NCI-H226 (cell line): ENCODE measurements around the gene WFIKKN1.
"Not testable (repeated sequence)": the region's sequence is repeated elsewhere in the genome, so short reads cannot be mapped to it uniquely, and the experiment has no call there.

ENCODE experiments used
- DNase-seq: peaks from one replicate; pipeline ENCODE4 v3.0.0-alpha.2; 2015

WFIKKN1 gene

DNA sequence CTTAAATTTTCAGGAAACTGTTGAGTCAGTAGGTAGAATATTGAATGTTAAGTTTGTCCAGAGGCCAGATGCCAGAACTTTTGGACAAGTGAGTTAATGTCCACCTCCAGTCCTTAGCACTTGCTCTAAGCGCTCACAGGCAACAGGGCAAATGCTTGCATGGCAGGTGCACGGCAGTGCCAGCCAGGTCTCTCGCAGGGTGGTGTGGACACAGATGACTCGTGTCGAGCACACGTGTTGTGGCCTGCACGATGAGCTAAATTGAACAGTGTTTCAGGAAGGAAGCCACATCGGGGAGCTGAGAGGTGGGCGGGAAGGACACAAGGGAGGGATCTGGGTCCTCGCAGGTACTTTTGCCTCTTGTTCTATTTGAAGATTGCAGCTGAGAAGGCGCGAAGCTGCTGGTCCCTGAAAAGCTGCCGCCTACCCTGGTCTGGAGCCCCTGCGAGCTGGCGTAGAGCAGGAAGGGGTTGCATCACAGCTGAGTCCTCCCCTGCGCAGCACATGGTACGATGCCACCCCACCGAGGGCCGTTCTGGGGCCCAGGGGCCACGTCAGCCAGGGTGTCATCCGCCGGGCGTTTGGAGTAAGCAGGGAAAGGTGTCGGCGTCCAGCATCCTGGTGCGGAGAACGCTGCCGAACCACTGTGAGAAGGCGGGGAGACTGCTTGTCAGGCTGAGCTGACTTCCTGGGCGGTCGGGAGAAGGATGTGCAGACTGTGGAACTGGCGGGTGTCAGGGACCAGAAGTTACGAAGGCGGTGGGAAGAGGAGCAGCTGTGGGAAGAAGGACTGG is 34.6 kb upstream of the WFIKKN1 start:
- no peak for DNase-seq

DNA sequence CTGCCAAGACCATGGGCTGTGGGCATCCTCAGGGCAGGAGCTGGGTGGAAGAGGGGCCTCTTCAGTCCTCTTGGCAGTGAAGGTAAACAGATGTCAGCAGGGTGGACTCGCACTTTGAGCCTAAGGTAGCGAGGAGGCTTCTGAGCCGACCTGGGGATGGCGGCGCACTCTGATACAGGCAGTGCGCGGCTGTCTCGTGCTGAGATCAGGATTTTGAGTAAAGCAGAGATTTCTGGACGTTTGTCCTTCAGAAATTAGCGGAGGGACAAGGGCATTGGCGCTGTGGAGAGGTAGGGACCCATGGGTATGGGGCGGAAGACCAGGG is 34.1 kb upstream of the WFIKKN1 start:
- DNase-seq: no peak

DNA sequence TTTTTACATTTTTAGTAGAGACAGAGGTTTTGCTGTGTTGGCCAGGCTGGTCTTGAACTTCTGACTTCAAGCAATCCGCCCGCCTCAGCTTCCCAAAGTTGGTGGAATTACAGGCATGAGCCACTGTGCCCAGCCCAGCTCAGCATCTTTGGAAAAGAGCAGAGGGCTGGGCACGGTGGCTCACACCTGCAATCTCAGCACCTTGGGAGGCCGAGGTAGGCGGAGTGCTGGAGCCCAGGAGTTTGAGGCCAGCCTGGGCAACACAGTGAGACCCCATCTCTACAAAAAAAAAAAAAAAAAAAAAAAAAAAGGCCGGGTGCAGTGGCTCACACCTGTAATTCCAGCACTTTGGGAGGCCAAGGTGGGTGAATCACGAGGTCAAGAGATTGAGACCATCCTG is 33.1 kb upstream of the WFIKKN1 start:
- DNase-seq: not testable (repeated sequence)

DNA sequence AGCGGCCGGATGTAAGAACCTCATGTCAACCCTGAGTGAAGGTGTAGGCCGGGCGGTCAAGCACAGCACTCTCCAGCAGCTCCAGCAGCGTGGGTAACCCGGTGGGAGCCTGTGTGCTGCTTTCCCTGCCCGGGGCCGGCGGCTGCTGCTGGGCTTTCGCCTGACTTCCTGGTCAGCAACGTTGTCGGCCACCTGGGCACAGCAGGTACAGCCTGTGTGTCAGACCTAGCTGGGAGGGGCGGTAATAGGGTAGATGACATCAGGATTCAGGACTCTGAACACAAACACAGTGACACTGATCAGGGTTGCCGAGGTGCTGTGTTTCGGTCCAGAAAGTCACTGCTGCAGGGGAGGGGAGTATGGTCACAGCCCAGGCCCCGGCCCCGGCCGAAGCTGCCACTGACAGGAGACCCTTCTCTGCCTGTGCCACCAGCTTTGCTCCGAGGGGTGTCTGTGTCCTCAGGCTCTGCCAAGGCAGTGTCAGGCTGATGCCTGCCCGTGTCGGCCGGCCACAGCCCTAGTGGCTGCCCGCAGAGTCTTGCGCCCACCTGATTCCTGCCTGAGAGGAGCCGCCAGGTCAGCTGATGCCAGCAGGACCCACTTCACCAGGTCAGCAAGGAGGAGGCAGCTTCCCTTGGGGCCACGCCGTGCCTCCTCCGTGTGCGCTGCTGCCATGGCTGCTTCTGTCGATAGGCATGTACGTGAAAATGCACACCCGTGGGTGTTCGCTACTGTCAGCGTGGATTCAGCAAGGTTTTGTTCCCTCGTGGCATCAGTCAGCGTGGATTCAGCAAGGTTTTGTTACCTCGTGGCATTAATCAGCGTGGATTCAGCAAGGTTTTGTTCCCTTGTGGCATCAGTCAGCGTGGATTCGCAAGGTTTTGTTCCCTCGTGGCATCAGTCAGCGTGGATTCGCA is 31.7 kb upstream of the WFIKKN1 start:
- no peak for DNase-seq

DNA sequence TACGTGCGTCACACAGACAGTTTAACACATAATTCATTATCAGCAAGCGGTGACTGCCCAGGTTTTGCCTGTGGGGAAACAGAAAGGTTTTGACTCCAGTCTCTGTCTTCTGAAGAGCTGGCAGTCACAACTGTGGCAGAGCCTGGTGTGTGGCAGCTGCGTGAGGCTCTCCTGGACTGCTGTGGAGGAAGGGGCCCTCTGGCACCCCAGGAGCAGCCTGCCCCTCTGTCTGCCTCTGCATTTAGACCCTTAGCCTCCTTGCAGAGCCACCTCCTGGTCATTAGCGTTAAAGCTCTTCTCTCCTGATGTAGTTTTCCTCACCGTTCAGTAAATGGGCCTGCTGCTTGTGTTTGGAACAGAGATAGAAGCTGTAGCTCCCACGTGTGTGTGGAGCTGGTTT is 30.0 kb upstream of the WFIKKN1 start:
- DNase-seq: no peak

DNA sequence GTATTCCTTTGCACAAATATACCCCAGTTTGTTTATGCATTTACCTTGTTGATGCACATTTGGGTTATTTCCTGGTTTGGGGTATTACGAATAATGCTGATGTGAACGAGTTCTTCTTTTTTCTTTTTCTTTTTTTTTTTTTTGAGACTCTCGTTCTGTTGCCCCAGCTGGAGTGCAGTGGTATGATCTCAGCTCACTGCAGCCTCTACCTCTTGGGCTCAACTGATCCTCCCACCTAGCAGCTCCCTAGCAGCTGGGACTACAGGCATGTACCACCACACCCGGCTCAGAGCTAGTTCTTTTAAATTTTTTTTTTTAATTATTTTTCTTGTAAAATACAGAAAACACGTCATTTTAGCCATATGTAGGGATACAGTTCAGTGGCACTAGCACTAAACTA is 26.9 kb upstream of the WFIKKN1 start:
- DNase-seq: no peak

DNA sequence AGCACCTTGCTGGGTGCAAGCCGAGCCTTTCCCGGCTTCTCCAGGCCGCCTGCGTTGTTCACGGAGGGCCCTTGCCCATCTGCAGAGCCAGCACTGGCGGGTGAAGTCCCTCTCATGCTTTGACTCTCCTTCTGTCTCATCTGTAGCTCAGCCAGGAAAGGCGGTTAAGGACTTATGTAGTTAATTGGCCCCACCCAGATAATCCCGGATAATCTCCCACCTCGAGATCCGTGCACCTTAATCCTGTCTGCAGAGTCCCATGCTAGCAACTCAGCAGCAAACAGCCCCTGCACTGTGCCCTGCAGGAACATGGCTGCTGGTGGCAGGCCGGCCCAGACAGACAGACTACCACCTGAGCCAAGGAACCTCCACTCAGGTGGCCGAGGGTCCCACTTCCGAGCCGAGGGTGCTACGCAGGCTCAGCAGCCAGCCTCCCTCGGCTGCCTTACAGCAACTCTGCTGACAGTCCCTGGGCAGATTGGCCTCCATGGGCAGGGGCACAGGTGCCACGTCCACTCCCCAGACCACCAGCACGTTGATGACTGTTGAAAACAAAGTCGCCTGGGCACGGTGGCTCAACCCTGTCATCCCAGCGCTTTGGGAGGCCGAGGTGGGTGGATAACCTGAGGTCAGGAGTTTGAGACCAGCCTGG is 24.0 kb upstream of the WFIKKN1 start:
- no peak for DNase-seq

DNA sequence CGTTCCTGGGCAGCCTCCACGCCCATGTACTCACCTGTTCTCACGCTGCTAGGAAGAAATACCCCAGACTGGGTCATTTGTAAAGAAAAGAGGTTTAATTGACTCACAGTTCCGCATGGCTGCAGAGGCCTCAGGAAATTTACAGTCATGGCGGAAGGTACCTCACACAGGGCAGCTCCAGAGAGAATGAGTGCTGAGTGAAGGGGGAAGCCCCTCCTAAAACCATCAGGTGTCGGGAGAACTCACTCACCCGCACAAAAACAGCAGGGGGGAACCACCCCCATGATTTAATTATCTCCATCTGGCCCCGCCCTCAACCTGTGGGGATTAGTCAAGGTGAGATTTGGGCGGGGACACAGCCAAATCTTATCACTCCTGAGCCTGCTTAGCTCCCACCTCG is 22.8 kb upstream of the WFIKKN1 start:
- DNase-seq: no peak

DNA sequence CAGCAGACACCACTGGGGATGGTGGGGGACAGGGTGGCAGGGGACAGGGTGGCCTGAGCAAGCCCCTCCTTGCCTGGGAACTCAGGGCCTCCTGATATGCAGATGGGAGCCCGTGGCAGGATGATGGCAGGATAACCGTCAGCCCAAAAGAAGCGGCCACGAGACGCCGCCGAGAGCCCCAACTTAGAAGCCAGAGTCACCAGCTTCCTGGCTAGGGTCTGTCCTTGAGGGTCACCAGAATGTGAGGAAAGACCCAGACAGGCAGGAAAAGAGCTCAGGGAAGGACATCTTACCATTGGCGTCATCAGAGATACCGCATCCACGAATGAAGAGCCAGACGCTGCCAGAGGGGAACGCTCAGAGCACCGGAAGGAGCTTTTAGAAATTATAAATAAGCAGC is 21.5 kb upstream of the WFIKKN1 start:
- DNase-seq: no peak

DNA sequence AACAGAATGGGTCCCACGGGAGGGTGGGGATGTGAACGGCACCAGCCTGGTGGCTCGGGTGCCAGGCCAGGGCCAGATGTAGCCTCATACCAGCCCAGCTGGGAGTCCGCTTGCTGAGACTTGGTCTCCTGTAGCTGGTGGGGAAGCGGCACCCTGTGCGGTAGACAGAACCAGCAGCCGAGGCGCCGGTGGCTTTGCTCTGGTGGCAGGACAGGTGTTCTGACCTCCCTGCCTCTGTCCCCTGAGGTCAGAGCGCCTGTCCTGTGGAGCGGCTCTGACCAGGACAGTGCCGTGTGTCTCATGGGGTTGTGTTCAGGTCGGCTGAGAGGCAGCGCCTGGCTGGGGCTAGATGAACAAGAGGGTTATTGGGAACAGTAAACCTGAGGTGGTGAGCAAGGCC is 20.8 kb upstream of the WFIKKN1 start:
- no peak for DNase-seq

DNA sequence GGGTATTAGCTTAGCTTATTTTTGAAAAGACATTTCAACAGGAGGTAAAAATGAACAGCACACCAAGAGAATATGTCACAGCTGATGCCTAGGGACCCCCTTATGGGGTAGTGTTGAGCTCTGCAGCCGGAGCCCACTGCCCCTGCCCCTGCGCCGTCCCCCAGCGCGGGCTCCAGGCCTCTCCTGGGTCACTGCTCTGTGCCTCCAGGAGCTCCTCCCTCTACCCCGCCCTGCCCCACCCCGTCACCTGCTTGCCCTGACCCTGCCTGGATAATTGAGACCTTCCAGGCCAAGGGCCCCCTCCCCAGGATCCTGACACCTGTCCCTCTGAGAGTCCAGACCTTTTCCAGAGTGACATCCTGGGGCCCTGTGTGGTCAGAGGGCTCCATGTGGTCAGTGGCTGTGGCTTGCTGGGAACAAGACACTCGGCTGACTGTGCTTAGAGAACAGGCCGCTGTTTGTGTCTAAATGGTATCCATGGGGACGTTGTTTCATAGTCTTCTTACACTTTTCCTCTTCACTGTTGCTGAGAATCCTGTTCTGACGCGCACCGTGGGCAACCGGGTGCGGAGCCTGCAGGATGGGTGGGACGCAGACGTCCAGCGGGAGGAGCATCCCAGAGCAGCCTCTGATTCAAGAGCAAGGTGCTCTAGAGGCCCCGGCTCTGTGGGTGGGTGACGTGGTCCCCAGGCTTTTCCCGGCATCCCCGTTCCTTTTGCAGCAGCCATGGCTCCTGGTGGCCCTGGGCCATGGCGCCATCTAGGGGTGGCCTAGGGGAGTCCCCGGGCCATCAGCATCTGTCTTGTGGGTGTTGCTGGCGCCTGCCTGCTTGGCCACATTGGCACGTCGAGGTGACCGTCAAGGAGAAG is 20.0 kb upstream of the WFIKKN1 start:
- no peak for DNase-seq

DNA sequence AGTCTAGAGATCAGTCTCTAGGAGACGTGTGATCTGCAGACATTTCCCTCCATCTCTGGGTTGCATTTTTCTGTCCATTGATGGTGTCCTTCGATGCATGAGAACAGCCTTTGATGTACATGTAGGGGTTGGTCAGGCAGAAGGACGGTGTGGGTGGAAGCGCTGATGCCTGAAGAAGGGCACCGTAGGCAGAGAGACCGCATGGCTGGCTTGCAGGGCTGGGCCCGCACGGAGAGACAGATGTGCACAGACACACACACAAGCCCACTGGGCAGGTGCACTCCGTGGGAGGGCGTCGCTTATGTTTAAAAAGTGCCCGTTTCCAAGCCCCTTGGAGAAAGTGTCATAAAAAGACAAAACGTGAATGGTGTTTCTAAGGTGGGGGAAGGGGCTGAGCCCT is 15.7 kb upstream of the WFIKKN1 start:
- DNase-seq: no peak

DNA sequence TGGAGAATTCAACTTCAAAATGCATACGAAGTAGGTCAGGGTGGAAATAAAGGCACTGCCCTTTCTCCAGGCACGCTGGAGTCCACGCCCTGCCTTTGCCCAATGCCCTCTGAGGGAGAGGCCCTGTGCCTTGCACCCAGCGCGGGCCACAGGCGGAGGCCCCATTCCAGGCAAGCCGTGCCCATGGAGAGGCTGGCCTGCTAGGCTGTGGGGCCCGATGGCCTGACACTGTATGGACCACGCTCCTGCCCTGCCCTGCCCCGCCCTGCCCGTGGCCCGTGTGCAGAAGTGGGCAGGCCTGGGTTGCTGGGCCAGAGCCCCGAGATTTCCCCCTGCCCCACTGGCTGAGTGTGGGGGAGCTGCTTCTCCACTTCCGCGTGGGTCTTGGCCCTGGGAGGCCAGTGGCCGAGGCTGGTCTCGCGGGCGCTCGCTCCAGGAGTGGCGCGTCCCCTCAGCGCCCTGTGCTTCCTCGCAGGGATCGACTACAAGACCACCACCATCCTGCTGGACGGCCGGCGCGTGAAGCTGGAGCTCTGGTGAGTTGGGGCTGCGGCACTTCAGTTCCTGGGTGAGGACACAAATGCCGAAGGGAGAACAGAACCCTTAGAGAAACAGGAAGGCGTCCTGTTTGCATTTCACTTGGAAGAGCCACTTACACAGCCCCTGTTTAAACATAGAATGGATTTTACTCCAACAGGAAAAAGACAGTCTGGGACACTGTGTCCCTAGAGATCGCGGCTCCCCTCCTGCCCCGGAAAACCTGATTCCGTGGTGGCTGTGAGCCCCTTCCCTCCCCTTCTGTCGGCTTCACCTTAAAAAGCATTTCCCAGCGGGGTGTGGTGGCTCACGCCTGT is 13.8 kb upstream of the WFIKKN1 start:
- DNase-seq: no peak

DNA sequence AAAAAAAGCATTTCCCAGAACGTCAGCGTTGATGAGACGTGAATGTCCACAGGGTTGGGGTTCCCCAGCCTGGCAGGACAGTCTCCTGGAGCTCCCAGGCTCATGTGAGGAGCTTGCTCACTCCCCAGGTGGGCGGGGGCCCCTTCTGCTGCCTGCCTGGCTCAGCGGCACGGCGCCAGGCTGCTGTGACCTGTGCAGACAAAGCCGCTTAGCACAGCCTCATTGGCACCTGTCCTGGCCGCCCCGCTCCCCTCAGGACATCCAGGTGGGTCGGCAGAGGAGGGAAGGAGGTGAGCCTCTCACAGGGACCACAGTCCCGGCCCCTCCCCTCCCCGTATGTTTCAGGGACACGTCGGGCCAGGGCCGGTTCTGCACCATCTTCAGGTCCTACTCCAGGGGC is 12.9 kb upstream of the WFIKKN1 start:
- DNase-seq: no peak

DNA sequence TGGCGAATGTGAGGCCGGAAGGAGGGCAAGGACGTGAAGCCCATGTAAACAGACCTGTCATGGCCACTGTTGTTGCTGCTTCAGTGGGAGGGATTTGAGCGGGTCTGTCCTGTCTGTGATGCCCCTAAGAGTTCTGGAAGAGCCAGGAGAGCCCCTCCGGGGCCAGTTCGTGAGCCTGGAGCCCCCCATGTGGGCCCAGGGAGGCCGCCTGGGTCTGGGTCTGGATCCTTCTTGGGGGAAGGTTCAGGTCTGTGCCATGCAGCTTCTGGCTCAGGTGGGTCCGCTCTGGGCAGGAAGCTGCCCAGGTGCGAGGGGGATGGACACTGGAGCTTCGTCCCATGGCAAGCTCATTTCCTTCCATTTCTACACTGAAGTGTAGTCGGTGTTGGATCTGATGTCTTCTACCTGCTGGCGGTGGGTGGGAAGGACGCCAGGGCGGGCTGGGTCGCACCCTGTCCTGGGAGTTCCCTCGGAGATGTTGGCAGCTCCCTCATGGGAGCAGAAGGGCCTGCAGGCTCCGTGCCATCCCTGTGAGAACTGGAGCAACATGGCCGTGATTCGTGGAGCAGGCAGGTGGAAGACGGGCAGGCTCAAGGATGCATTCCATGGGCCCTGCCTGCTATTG is 11.2 kb upstream of the WFIKKN1 start:
- no peak for DNase-seq

DNA sequence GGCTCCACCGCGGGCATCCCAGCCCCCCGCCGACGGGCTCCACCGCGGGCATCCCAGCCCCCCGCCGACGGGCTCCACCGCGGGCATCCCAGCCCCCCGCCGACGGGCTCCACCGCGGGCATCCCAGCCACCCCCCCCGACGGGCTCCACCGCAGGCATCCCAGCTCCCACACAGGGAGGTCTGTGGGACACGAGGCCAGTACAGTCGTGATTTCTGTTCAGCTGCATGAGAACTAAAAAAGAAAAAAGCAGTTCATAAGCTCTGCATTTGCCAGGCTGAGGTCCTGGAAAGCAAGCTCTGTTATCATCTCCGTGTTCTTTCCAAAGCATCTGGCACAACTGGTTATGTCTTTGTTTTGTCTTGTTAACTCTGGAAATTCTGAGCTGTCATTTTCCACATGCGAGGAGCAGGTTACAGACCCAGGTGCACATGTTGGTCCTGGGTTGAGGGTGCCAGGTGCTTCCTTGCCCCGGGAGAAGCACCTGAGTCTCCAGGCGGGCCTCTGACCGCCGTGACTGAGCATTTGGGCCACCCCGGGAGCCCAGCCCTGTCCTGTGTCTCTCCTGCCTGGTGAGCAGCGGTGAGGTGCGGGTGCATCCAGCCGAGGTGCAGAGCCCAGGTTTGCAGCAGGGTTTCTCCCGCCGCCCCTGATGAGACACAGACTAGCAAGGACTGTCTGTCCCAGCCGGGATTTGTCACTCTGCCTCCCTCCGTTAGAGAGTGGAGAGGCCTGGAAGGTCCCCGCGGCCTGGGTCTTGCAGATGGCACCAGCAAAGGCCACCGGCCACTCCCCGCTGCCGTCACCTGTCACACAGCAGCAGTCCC is 9.9 kb upstream of the WFIKKN1 start:
- no peak for DNase-seq

DNA sequence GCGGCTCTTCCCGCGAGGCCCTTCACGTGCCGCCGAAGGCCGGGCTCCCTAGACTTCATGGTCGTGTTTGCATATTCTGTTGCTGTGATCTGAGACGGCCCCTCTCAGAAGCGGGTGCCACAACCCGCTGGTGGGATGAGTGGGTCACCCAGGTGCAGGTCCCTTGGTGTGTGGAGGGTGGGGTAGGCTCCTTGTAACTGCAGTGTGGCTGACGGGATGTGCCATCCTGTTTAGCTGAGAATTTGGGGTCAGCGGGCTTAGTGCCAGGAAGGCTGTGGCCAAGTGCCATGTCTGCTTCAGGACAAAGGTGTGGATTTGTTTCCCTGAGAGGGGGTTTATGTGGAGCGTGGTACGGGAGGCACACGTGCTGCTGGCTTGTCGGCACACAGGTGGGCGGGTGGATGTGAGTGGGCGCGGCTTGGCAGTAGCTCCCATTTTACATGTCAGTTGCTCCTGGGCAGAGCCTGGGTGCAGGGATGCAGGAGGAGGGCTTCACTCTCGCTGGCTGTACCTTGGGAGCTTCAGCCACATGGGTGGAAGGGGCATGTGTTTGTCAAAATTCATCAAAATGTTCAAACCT is 9.2 kb upstream of the WFIKKN1 start:
- no peak for DNase-seq

DNA sequence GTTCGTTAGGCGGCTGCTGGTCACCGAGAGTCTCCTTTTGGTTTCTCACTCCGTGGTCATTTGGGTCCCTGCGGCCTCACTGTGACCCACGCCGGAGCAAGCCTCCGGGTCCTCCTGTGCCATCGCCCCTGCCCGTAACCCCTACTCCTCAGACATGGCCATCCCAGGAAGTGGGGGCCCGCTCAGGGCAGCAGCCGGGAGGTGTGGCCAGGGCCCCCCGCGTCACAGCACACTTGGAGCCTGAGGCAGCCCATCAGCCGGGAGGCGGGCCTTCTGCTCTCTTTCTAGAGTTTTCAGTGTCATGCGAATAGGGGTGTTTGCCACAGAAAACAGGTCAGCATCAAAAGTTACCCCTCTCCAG is 7.9 kb upstream of the WFIKKN1 start:
- DNase-seq: no peak

DNA sequence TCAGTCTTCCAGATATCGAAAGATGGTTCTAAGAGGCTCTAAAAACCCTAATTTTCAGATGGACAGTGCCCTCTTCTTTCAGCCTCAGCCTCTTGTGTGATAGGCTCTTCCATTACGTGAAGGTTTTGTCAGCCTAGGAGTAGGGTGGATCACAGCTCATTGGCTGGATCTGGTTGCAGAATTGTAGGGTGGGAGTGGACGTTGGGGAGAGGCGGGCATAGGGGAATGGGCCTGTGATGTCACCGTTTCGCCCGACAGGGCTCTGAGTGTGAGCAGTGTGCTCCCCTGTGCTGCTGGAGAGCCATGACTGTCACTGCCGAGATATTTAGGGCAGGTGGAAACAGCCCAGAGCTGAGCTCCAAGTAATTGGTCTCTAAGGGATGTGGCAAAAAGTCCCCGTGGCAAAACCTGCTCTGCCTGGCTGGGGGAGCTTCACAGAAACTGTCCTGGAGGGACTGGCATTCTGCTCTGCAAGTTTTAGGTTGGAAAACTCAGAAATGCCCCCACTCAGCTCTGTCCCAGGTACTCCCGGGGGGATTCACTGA is 6.2 kb upstream of the WFIKKN1 start:
- no peak for DNase-seq
